HG02973 (cell line): ENCODE measurements around the gene MALAT1.
"Not testable (repeated sequence)": the region's sequence is repeated elsewhere in the genome, so short reads cannot be mapped to it uniquely, and the experiment has no call there.

ENCODE experiments used
- ATAC-seq: cut with Tn5 transposase; IDR thresholded peaks from one replicate; pipeline ENCODE4 v1.9.1; 2021; ENCODE audit warnings: moderate library complexity; ENCODE audit not compliant: unreplicated experiment

Gene MALAT1

GRCh38 chr11:65498977-65499712 is at the start of gene MALAT1:
Gene MALAT1, plus strand, starts transcription at chr11:65499045.
- ATAC-seq = peak; percentile 26

DNA sequence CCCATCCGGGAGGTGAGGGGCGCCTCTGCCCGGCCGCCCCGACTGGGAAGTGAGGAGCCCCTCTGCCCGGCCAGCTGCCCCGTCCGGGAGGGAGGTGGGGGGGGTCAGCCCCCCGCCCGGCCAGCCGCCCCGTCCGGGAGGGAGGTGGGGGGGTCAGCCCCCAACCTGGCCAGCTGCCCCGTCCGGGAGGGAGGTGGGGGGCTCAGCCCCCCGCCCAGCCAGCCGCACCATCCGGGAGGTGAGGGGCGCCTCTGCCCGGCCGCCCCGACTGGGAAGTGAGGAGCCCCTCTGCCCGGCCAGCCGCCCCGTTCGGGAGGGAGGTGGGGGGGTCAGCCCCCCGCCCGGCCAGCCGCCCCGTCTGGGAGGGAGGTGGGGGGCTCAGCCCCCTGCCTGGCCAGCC is 47.5 kb upstream of the MALAT1 start:
- ATAC-seq = not testable (repeated sequence)

DNA sequence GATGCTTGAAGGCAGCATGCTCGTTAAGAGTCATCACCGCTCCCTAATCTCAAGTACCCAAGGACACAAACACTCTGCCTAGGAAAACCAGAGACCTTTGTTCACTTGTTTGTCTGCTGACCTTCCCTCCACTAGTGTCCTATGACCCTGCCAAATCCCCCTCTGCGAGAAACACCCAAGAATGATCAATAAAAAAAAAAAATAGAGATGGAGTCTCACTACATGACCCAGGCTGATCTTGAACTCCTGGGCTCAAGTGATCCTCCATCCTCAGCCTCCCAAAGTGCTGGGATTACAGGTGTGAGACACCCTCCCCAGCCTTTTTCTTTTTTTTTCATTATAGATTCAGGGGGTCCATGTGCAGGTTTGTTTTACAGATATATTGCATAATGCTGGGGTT is 46.6 kb upstream of the MALAT1 start:
- ATAC-seq = not testable (repeated sequence)

DNA sequence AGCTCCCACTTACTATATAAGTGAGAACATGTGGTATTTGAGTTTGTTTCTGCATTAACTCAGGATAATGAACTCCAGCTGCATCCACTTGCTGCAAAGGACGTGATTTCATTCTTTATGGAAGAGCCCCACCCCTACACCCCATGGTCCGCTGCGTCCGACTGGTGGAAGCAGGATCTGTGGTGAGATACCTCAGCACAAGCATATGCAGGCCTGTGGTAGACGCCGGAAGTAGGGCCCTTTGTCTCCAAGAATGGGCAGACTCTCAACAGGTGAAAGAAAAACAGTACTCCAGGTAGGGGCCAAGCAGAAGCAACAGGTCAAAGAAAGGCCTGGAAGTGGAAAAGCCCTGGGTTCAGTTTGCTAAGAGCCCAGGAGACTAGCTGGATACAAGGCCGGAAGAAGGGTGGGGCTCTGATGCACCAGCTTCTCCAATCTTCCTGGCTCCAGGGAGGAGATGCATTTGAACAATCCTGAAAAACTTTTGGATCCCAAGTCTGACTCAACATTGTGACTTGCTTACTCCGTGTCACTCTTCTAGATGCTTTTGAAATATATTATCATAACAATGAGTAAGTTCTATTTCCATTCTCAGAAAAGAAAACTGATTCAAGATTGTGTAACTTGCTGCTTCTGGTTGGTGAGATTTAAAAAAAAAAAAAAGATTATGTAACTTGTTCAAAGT is 45.9 kb upstream of the MALAT1 start:
- ATAC-seq = no peak

DNA sequence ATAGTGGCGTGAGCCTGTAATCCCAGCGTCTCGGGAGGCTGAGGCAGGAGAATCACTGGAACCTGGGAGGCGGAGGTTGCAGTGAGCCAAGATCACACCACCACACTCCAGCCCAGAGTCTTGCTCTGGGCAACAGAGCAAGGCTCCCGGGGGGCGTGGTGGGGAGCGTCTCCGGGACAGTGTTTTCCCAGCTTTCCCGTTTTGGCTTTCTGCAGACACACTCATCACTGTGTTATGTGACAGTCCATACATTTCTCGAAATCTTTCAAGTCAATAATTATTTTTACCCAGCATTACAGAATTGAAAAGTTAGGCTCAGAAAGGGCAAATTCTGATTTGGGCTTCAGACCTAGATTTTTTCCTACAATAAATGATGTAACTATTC is 44.5 kb upstream of the MALAT1 start:
- ATAC-seq = no peak

DNA sequence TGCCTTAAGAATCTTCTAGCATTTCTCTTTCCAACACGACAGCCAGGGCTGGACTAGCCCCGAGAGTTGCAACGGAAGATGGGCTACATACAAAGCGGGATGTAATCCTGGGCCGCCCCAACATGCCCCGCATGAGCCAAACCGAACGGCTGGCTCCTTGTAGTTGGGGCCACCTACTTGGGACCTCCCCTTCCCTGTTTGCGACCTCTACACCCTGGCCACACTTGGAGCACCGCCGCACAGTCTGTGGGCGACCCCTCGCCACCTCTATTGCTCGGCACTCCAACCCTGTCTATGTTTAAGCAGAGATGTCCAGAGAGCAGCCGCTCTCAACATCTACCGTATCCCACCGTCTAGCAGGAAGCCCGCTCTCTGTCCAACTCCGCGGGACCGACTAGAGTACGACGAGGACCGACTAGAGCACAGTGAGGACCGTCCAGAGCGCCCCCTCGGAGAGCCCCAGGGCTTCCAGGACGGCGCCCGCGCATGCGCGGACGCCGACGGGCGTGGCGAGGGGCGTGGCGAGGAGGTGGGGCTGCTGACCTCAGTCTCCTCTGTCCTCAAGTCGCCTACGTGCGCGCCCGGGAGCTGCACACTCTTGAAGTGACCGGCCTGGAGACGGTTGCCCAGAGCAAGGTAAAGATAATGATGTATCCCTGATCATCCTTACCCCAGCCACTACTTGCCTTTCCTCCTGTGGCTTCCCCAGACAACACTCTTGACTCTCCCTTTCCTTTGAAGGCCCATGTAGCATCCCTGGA is 44.0 kb upstream of the MALAT1 start:
- peak; percentile 87 for ATAC-seq

DNA sequence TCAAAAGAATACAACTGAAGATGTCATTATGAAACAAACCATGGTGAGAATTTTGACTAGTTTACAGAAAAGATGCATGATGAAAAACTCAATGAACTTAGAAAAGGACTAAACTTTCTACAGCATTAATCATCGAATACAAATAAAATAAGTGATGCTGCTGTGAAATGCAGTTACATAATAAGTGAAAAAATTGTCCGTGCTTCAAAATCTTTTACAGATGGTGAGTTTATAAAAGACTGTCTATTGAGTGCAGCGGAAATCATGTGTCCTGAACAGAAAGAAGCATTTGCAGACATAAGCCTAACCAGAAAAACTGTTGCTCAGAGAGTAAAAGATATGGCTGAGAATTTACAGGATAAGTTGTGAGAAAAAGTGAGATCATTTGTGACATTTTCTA is 42.4 kb upstream of the MALAT1 start:
- ATAC-seq = no peak

GRCh38 chr11:65459552-65459951 is 39.3 kb upstream of the MALAT1 start:
- ATAC-seq = no peak

GRCh38 chr11:65465471-65465870 is 33.4 kb upstream of the MALAT1 start:
- ATAC-seq = not testable (repeated sequence)

GRCh38 chr11:65467306-65467705 is 31.5 kb upstream of the MALAT1 start:
- ATAC-seq = not testable (repeated sequence)

DNA sequence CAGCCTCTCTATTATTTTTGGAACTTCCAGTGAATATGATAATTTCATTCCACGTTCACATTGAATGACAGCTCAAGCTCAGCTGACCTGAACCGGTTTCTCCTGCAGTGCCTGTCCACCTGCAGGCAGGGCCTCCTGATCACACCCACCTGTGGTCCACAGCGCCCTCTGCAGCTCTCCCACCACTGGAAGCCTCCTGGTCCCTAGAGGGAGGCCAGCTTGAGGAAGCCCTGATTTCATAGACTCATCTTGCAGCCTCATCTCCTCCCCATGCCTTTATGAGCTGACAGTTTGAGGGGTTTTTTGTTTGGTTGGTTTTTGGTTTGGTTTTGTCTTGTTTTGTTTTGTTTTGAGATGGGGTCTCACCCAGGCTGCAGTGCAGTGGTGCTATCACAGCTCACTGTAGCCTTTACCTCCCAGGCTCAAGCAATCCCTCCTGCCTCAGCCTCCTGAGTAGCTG is 29.9 kb upstream of the MALAT1 start:
- ATAC-seq = no peak

GRCh38 chr11:65470433-65471049 is 28.3 kb upstream of the MALAT1 start:
- ATAC-seq = no peak

DNA sequence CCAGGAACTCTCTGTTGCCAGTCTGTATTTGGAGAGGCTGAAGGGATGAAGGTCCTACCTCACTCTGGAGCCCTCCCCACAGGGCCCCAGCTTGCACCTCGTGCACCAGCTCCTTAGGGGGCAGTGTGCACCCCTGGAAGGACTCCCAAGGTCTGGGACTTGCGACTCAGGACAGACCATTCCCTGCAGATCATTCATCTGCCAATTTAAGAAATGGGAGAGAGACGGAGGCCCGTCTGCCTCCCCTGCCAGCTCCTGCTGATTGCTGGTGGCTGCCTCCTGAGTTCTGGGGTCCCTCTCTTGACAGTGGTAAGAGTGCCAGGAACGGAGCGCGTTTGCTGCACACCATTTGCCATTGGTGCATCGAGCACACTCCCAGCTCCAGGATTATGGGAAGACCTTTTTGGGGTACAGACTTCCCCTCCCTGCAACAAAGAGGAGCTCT is 27.4 kb upstream of the MALAT1 start:
- no peak for ATAC-seq

DNA sequence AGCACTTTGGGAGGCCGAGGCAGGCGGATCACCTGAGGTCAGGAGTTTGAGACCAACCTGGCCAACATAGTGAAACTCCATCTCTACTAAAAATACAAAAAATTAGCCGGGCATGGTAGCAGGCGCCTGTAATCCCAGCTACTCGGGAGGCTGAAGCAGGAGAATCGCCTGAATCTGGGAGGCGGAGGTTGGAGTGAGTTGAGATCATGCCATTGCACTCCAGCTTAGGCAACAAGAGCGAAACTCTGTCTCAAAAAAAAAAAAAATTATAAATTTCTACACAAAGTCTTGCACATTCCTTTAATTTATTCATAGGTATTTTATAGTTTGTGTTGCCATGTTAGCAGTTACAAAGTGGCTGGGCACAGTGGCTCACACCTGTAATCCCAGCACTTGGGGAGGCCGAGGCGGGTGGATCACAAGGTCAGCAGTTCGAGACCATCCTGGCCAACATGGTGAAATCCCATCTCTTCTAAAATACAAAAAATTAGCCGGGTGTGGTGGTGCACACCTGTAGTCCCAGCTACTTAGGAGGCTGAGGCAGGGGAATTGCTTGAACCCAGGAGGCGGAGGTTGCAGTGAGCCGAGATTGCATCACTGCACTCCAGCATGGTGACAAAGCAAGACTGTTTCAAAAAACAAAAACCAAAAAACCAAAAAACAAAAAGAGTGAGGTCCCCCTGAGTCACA is 26.1 kb upstream of the MALAT1 start:
- ATAC-seq = not testable (repeated sequence)

DNA sequence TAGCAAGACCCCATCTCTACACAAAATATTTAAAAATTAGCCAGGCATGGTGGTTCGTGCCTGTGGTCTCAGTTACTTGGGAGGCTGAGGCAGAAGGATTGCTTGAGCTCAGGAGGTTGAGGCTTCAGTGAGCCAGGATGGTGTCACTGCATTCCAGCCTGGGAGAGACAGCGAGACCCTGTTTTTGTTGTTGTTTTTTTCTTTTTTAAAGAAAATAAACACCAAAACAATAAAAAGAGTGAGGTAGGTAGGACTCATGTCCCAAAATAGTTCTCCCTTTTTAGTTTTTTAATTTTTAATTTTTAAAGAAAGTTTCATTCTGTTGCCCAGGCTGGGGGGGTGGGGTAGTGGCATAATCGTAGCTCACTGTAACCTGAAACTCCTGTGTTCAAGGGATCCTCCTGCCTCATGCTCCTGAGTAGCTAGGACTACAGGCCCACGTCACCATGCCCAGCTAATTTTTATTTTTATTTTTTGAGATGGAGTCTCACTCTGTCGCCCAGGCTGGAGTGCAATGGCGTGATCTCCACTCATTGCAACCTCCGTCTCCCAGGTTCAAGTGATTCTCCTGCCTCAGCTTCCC is 25.5 kb upstream of the MALAT1 start:
- ATAC-seq = no peak

DNA sequence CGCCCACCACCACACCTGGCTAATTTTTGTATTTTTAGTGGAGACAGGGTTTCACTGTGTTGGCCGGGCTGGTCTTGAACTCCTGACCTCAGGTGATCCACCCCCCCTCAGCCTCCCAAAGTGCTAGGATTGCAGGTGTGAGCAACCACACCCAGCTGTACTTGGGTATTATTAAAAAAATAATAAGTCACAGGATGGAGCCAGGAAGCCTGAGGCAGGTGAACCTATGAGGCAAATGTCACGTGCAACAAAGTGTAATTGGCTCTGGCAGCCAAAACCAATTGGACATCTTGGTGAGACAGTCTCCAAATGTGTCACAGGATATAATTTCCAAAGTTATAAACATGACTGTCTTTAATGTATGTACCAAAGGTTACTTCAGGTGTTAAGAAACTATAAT is 24.0 kb upstream of the MALAT1 start:
- ATAC-seq = no peak

GRCh38 chr11:65476632-65477148 is 22.2 kb upstream of the MALAT1 start:
- ATAC-seq = no peak

- peak; percentile 74 for ATAC-seq
These were observed 21.5 kb upstream of the MALAT1 start for GRCh38 chr11:65477149-65477965.
